ENCODE measurements around the gene KCNG1. TPM values are rescaled to one million over a fixed set of nuclear protein-coding genes. Genes with fewer than 3 reads are reported as not detected.

Gene KCNG1
- total and polyA plus RNA-seq, 2 of the 13 experiments (the other 11 are each of a cell fraction or from before 2014, with no cell fraction given): not detected

GRCh38 chr20:50980851-50981713 lies 41.8 kb downstream of the KCNG1 start (continued):
- TF ChIP-seq ZNF280D (CRISPR knock-in tag; IDR thresholded peaks at IDR 0.05) (no peak), ZFP90 (CRISPR knock-in tag; IDR thresholded peaks at IDR 0.05; ENCODE audit: borderline replicate concordance) (0 out of 2 replicates have a peak, but pooled peaks have one; percentile 47), ZNF484 (CRISPR knock-in tag; IDR thresholded peaks at IDR 0.05; ENCODE audit: borderline replicate concordance, low read depth) (no peak), MTA3 (CRISPR knock-in tag; IDR thresholded peaks at IDR 0.05) (no peak), SNAI1 (CRISPR knock-in tag; IDR thresholded peaks at IDR 0.05; ENCODE audit: borderline replicate concordance) (no peak), ZNF225 (CRISPR knock-in tag; IDR thresholded peaks at IDR 0.05) (0 out of 2 replicates have a peak, but pooled peaks have one; percentile 11), ZNF792 (CRISPR knock-in tag; IDR thresholded peaks at IDR 0.05) (no peak), ZFP41 (CRISPR knock-in tag; IDR thresholded peaks at IDR 0.05; ENCODE audit: borderline replicate concordance) (no peak), ZSCAN25 (CRISPR knock-in tag; IDR thresholded peaks at IDR 0.05) (no peak), ZNF333 (CRISPR knock-in tag; IDR thresholded peaks at IDR 0.05; ENCODE audit: borderline replicate concordance) (no peak), THAP7 (CRISPR knock-in tag; IDR thresholded peaks at IDR 0.05) (no peak), NFYB (CRISPR knock-in tag; IDR thresholded peaks at IDR 0.05) (no peak), ZBTB10 (CRISPR knock-in tag; IDR thresholded peaks at IDR 0.05; ENCODE audit: borderline replicate concordance) (no peak), ZSCAN29 (CRISPR knock-in tag; conservative IDR thresholded peaks at IDR 0.05) (no peak), SNRNP70 (IDR thresholded peaks at IDR 0.05; ENCODE audit: low read depth, low read length) (no peak), ZGPAT (CRISPR knock-in tag; IDR thresholded peaks at IDR 0.05) (peak; percentile 32; the same call in 1 of the 2 replicates), POLR2A (IDR thresholded peaks at IDR 0.05; ENCODE audit: insufficient read depth in 1 of 2, low read depth in 2 of 2, low read length in 2 of 2) (no peak), MAFF (IDR thresholded peaks at IDR 0.05; ENCODE audit: low read depth, low read length) (peak; percentile 99), SMARCE1 (IDR thresholded peaks at IDR 0.05; ENCODE audit: borderline replicate concordance) (no peak), ZNF644 (CRISPR knock-in tag; IDR thresholded peaks at IDR 0.05; ENCODE audit: low read depth) (0 out of 2 replicates have a peak, but pooled peaks have one; percentile 61), NRL (CRISPR knock-in tag; IDR thresholded peaks at IDR 0.05; ENCODE audit: borderline replicate concordance) (no peak)
